UCSD-AML1 (cell line): ENCODE measurements around the gene HSPD1.
A peak's percentile ranks its signal among the peaks of the same experiment; 100 is the strongest.

Experiments used
- DNase-seq: peaks from one replicate; lab custom pipeline; 2025; ENCODE audit not compliant: unreplicated experiment; lab: John Stamatoyannopoulos, UW

HSPD1 gene

GRCh38 chr2:197499594-197500502 is at the start of gene HSPD1, which contains the start of gene HSPE1:
TSS of gene HSPD1 (minus strand) at chr2:197499840. CDS start at chr2:197498848, 992 bp downstream.
TSS of gene HSPE1 (plus strand) at chr2:197500379. CDS start at chr2:197500437, 58 bp downstream.
- peak; percentile 99 for DNase-seq

- DNase-seq, result no peak
Observed at GRCh38 chr2:197548582-197548981, 48.9 kb upstream of the HSPD1 start.

GRCh38 chr2:197547163-197547900 is 47.7 kb upstream of the HSPD1 start:
- DNase-seq, result no peak

- DNase-seq, result no peak
Observed at GRCh38 chr2:197543206-197543605, 43.6 kb upstream of the HSPD1 start.

- DNase-seq, result no peak
Observed at GRCh38 chr2:197539734-197540133, 40.1 kb upstream of the HSPD1 start.

GRCh38 chr2:197538412-197538811 is 38.8 kb upstream of the HSPD1 start:
- DNase-seq, result no peak

- DNase-seq, result no peak
Observed at GRCh38 chr2:197517150-197517549, 17.5 kb upstream of the HSPD1 start.

- DNase-seq, result peak; percentile 38
Observed at GRCh38 chr2:197516393-197516761, 16.7 kb upstream of the HSPD1 start.

GRCh38 chr2:197515739-197516392 is 16.2 kb upstream of the HSPD1 start, which contains the start of gene MOB4:
TSS of gene MOB4 (plus strand) at chr2:197516066. CDS start at chr2:197516087, 21 bp downstream.
- DNase-seq, result peak; percentile 96

GRCh38 chr2:197515315-197515738 is 15.7 kb upstream of the HSPD1 start:
- DNase-seq, result no peak

GRCh38 chr2:197514754-197515153 is 15.1 kb upstream of the HSPD1 start:
- DNase-seq, result no peak

GRCh38 chr2:197513915-197514314 is 14.3 kb upstream of the HSPD1 start:
- no peak for DNase-seq

GRCh38 chr2:197506658-197507057 is 7.0 kb upstream of the HSPD1 start:
- no peak for DNase-seq

GRCh38 chr2:197504512-197504911 is 4.9 kb upstream of the HSPD1 start:
- no peak for DNase-seq

GRCh38 chr2:197504000-197504399 is 4.4 kb upstream of the HSPD1 start:
- no peak for DNase-seq

- DNase-seq, result no peak
Observed at GRCh38 chr2:197502685-197503084, 3.0 kb upstream of the HSPD1 start.

GRCh38 chr2:197502201-197502600 is 2.6 kb upstream of the HSPD1 start:
- DNase-seq, result no peak

- DNase-seq, result no peak
Observed at GRCh38 chr2:197500503-197501131, 977 bp upstream of the HSPD1 start.

GRCh38 chr2:197498937-197499593 is 575 bp downstream of the HSPD1 start:
- peak; percentile 66 for DNase-seq

GRCh38 chr2:197498235-197498936 is 1.3 kb downstream of the HSPD1 start:
- no peak for DNase-seq
